LHCN-M2 (cell line): ENCODE data around the gene SNX20. TPM values are rescaled to one million over a fixed set of nuclear protein-coding genes. Genes with fewer than 3 reads are reported as not detected.

Experiments used
- DNase-seq: peaks from one replicate; pipeline ENCODE4 v3.0.0-alpha.2; 2012; ENCODE audit warnings: low read depth
- polyA plus RNA-seq: library from polyadenylated mRNA; unstranded; fragments of >200 nt; gene quantifications from one replicate; pipeline ENCODE4 v1.2.1, GENCODE V29; 2012; ENCODE audit warnings: missing spikeins
- total RNA-seq: library from RNA; depleted of rRNA; stranded (reverse); fragments of >200 nt; gene quantifications from 2 replicates; pipeline ENCODE4 v1.2.3, GENCODE V29; 2014; rRNA removed

Gene SNX20, protein sequence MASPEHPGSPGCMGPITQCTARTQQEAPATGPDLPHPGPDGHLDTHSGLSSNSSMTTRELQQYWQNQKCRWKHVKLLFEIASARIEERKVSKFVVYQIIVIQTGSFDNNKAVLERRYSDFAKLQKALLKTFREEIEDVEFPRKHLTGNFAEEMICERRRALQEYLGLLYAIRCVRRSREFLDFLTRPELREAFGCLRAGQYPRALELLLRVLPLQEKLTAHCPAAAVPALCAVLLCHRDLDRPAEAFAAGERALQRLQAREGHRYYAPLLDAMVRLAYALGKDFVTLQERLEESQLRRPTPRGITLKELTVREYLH
- total RNA-seq = not detected in 2 replicates
- not detected for polyA plus RNA-seq

DNA sequence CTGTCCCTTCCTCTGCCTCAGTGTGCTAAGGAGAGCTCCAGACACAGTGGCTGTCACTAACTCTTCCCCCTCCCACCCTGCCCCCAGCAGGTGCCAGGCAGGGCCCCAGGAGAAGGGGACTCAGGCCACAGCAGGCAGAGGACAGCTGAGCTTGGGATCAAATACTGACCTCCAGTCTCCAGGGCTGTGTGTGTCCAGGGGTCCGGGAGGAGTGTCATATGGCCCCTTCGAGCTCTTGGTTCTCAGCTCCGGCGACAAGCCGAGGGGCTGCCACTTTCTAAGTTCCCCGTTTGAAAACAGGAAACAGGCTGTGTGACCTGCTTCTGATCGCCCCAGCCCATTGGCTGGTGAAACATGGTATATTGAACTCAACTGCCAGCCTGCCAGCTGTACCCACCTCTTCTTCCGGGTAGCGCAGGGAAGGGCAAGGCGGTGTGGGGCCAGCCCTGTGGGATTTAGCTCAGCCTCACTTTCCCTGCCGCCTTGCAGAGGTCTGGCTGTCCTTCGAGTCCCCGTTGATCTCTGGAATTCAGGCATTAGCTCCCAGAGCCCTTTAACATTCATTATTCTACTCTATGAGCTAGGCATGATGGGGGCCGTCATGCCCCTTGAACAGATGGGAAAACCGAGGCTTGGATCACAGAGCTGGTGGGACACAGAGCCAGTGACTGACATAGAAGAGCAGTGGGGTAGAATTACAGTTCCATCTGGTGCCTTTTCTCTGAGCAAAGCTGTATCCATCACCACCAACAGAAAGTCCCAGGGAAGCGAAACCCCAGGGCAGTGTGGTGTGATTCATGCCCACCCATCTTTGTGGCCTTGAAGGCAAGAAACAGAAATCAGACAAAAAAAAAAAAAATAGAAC, at the start of gene SNX20:
Gene SNX20, minus strand, starts transcription at position 292 of the 865 bp plus-strand sequence. CDS start 3,786 bp downstream, outside the sequence.
- no peak for DNase-seq

DNA sequence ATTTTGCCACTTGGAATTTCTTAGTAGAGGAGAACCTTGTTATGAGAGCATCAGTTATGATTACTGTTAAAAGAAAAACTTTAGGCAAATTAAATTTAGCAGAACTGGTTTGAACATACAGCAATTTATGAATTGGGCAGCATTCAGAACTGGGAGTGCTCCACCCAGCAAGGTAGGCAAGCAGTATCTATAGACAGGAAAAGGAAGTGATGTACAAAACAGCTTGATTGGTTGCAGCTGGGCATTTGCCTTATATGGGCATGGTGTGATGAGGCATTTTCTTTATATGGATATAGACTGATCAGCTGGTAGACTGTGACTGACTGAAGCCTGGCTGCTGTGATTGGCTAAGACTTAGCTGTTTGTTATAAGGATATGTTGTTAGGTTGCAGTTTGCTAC, 43.2 kb upstream of the SNX20 start:
- DNase-seq = no peak

DNA sequence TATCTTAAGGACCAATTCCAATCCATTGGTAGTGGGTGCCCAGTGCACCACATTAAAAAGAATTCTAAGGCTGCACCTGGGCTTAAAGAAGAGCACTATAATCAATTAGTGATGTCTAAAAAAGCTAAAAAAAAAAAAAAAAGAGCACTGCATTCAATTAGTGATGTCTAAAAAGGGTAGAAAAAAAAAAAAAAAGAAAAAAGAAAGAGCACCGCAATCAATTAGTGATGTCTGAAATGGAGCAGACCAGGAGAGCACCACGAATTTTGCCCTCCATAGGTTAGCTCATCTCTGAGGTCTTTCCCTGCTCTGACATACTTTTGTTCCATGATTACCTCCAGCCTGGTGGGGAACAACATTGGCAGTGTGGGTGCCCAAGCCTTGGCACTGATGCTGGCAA, 41.8 kb upstream of the SNX20 start:
- no peak for DNase-seq

DNA sequence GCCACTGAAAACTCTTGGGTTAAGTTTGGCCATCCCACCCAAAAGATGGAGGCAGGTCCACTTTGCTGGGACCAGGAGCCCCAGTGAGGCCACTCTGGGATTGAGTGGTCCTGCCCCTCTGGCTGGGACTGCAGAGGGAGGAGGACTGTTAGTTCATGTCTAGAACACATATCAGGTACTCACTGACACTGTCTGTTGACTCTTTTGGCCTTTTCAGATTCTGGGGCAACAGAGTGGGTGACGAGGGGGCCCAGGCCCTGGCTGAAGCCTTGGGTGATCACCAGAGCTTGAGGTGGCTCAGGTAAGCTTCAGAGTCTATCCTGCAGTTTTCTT, 41.3 kb upstream of the SNX20 start:
- no peak for DNase-seq

DNA sequence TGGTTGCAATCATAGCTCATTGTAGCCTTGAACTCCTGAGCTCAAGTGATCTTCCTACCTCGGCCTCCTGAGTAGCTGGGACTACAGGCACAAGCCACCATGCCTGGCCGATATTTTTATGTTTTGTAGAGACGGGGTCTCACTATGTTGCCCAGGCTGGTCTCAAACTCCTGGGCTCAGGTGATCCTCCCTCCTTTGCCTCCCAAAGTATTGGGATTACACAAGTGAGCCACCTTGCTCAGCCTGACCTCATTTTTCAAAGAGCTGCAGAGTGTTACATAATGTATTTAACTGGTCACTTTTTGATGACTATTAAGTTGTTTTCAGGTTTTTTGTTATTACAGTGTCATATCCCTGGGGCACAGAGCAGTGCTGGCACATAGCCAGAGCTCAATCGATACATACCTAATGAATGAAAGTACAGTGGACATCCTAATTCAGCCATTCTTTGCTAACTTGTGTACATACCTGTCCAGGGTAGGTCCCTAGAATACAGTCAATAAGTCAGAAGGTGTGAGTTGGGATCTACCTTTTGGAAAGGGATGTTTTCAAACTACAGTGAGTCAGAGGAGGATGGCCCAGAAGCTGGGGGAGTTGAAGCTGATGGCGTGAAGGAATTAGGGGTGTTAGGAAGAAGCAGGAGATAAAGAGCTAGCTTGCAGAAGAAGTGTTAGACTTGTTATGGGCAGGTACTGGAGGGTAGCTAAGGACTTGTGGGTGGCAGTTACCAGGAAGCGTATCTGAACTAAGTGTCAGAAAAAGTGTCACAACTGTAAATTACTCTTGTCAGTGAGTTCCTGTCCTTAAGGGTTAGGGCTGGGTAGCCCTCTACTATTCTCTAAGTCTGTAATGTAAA, 40.7 kb upstream of the SNX20 start:
- DNase-seq = no peak

DNA sequence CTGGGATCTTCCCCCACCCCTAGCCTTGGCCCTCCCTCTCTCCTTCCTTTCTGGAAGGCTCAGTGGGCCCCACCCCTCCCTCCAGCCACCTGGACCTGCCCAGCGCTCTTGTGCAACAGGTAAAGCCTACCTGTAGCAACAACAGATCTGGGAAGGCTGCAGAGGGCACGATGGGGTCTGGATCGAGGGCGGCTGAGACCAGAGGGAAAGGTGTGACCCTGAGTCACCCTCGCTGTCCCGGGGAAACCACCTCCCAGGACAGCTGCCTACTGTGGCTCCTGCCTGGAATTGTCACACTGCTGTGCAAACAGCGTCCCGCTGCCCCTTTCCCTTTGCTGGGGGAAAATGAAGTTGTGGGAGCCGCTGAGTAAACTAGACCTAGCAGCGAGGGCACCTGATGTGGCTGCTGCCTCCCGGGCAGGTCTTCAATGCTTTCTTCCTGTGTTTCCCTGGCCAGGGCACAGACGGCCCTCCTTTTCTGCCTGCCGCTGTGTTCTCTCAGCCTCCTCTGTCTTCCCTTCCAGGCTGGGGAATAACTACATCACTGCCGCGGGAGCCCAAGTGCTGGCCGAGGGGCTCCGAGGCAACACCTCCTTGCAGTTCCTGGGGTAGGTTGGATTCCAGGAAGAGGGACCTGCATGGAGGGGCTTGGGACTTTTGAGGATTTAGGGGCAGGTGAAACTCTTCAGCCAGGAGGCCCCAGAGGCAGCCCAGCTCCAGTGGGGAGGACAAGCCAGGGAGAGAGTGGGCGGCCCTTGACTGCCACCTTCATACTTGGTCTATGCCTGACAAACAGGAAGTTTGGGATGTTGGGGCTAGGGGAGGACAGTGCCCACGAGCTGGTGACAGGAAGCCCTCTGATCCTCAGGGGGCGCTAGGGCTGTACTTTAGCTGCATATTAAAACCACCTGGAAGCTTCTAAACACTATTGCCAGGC, 38.6 kb upstream of the SNX20 start:
- no peak for DNase-seq

DNA sequence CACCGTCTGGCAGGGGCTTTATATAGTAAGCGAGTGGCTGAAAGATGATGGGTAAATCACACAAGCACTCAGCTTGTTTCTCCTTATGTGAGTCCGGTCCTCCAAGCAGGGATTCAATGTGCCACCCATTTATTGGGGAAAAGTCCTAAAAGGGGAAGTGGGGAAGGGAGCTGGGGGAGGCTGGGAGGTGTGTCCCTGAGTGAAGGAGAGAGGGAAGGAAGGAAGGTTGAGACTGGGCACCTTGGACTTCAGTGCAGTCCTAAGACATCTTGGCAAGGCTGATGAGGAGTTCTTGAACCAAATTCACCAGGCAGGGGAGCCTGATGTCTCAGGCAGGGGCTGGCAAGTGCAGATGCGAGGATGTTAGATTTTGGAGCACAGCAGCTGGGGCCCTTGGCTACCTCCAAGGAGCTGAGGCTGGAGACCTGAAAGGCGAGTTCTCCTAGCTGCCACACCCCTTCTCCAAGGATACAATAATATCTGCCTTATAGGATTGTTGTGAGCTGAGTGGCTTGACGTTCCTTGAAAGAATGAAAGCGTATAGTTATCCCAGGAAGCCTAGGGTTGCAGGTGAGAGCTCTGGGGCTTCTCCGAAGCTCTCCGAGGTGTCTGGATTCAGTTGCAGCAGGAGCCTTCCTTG, 37.8 kb upstream of the SNX20 start:
- no peak for DNase-seq

DNA sequence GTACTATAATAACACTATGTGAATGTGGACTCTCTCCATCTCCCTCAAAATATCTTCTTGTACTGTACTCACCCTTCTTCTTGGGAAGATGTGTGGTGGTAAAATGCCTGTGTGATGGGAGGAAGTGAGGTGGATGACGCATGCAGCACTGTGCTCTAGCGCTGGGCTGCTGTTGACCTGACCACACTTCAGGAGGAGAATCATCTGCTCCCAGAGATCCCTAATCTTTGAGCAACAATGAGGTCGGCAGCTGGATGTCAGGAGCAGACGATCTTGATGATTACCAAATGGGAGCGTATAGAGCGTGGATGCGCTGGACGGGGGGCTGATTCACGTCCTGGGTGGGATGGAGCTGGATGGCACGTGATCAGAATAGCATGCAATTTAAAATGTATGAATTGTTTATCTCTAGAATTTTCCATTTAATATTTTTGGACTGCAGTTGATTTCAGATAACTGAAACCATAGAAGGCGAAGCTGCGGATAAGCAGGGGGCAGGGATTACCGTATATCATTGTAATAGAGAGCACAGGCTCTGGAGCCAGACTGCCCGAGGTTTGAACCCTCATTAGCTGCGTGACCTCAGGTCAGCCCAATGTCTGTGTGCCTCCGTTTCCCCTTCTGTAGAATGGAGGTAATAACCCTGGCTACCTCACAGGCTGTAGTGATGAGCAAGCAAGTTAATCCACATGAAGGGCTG, 37.1 kb upstream of the SNX20 start:
- peak; percentile 66 for DNase-seq

DNA sequence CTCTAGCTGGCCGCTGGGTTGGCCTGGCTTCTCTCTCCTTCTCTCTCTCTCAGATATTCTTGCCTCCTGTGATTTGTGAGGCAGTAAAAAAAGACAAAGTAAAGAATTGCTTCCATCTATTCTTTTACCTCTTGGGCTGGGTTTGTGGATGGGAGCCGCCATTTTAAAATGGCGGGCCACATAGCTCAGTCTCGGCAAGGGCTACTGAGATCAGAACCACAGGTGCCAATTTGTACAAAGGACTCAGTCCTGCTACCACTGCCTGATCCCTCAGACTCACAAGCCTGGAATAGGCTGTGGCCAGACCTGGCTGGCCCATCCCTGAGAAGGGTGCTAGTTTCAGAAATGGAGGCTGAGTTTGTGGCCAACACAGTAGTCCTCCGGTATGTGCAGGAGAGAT, 36.4 kb upstream of the SNX20 start:
- DNase-seq = no peak

DNA sequence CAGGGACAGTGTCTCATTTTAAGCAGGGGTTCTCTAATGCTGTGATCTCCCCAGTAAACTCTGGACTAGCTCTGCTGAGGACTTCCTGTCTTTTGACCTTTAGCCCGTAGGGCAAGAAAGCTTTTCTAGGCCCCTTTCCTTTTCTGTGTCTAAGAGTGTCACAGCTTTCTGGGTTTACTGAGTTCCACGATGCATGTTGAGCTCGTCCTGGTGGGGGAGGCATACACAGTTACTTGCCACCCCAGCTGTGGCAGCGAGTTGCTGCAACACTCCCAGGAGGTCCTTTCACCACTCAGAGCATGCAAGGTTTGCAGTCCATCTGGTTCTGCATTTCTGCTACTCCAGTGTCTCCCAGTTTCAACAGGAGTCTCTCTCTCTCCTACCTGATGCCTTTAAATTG, 36.0 kb upstream of the SNX20 start:
- no peak for DNase-seq

DNA sequence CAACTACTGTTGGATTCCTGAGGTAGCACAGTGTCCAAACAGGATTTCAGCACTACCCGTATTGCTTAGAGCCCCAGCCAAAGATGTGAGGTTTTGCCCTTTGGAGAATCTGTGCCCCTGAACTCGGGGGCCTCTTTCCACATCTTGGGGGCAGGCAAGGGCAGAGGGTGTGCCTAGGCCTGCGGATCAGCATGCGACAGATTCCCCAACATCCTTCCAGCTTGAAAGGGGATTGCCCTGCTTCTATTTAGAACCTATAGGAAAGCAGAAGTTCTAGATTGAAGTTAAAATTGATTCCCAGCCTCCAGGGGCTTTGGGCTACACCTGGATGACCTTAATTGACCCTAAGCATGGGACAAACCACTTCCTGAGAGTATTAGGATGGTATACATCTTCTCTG, 31.8 kb upstream of the SNX20 start:
- DNase-seq = no peak

DNA sequence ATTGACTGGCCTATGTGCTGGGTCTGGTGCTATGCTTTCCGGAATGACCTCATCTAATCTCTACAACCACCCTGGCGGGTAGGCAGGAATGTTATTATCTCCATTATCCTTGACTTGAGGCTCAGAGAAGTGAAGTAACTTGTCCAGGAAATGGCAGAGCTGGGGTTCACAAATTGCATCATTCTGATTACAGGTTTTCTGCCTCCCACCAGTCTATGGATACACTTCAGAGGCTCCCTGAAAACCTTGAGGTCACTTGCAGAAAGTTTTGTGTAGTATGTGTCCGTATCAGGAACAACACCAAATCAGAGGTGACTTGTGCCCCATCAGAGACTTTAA, 31.4 kb upstream of the SNX20 start:
- no peak for DNase-seq

DNA sequence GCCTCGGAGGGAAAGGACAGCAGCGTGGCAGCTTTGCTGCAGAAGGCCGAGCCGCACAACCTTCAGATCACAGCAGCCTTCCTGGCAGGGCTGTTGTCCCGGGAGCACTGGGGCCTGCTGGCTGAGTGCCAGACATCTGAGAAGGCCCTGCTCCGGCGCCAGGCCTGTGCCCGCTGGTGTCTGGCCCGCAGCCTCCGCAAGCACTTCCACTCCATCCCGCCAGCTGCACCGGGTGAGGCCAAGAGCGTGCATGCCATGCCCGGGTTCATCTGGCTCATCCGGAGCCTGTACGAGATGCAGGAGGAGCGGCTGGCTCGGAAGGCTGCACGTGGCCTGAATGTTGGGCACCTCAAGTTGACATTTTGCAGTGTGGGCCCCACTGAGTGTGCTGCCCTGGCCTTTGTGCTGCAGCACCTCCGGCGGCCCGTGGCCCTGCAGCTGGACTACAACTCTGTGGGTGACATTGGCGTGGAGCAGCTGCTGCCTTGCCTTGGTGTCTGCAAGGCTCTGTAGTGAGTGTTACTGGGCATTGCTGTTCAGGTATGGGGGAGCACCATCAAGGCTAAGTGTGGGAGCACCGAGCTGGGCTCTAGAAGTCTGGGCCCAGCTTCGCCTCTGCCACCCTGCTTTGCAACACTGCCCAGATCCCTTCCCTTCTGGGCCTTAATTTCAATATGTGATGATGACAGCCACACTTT, 30.9 kb upstream of the SNX20 start:
- DNase-seq = peak; percentile 31

DNA sequence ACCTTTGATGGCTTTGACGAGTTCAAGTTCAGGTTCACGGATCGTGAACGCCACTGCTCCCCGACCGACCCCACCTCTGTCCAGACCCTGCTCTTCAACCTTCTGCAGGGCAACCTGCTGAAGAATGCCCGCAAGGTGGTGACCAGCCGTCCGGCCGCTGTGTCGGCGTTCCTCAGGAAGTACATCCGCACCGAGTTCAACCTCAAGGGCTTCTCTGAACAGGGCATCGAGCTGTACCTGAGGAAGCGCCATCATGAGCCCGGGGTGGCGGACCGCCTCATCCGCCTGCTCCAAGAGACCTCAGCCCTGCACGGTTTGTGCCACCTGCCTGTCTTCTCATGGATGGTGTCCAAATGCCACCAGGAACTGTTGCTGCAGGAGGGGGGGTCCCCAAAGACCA, 29.9 kb upstream of the SNX20 start:
- DNase-seq = no peak

DNA sequence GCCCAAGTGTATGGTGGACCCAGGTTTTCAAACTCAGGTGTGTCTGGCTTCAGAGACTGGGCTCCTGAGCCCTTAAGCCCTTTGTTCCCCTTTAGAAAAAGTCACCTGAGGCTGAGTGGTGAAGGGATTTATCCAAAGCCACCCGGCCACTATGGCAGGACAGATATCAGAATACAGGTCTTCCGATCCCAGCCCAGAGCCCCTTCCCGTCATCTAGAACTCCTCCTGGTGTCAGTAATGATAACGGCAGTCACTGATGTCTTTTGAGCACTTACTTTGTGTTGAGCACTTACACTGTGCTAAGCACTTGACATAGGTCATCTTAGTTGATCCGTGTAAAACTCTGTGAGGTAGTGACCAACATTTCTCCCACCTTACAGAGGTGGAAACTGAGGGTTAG, 28.9 kb upstream of the SNX20 start:
- DNase-seq = no peak

DNA sequence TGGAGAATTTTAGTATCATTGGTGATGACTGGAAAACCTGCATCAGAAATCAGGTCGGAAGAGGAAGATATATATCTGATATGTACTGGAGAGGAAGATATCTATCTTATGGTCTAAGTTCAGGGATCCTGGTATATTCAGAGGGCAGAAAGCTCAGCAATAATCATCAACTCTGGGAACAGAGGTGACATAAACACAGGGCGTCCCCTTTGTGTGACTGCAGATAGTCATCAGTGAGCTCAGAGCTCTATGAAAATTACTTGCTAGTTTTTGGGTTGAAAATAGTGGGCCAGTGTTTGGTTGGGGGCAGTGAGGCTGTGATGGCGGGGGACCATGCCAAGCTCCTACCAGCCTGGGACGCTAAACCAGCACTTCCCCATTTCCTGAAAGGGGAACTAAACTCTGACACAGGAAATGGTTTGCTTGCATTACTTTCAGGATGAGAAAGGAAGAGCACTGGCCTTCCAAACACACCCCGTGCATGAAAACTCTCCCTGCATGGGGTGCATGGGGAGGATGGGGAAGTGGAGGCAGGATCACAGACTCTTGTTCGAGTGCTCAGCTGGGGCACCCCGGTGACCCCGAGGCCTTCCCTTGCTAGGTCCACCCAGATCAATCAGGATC, 28.1 kb upstream of the SNX20 start:
- no peak for DNase-seq

DNA sequence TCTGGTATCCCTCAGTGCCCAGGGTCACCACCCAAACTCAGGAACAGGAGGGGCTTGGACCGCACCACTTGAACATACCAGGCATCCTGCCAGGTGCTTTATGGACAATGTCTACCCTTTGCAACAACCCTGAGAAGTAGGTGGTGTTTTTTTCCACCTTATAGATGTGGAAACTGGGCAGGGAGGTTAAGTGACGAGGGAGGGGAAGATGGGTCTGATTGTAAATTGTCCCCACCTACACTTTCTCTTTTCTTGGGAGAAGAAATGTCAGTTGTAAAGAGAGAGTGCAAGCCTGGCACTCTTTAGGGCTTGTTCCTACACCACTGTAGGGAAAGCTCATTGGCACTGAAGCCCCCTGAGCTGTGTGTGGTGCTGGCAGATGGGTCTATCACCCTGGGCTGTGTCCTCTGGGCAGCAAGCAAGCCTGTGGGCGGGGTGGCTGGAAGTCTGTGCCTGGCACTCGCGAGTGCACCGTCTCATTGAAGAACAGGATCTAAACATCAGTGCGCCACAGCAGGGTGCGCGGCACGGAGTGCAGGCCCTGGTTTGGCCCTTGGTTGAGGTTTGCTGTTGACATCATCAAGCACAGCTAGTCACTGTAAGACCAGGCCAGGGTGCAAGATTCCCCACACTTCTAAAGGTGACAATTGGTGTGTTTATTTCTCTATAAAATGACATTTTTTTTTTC, 27.4 kb upstream of the SNX20 start:
- no peak for DNase-seq

DNA sequence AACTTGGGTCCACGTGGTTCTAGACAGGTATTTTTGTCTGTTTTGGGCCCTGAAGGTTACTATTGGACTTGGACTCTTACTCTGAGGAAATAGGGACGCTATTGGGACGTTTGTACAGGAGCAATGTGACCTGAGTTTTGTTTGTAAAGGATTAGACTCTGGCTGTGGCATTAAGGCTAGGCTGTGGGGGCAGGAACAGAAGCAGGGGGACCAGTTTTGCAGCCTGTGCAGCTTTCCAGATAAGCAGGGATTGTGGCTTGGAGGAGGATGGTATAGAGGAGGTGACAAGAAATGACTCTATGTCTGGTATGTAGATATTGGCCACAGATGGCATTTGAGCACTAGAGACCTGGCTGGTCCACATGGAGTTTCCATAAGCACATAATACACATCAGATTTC, 25.1 kb upstream of the SNX20 start:
- DNase-seq = no peak
